Peyer's patch (tissue), 4 donors: Measurements from ENCODE around the gene SREK1IP1.

ENCODE experiments used
- CTCF ChIP-seq, 6 experiments: fragments of 450-650 bp in 4 of 6; fragments of 200-600 bp in 2 of 6; sonication (generic) in 1 of 6; IDR thresholded peaks; one replicate each; pipeline ENCODE4 v1.5.1; 2017 to 2019; ENCODE audit warnings: antibody characterized with exemption in 6 of 6, mild to moderate bottlenecking in 3 of 6, moderate library complexity in 1 of 6
- POLR2A ChIP-seq, 2 donors: fragments of 450-650 bp; IDR thresholded peaks; one replicate each; pipeline ENCODE4 v1.5.1; 2017; ENCODE audit warnings: antibody characterized with exemption in 2 of 2, mild to moderate bottlenecking in 2 of 2, moderate library complexity in 2 of 2

- TF ChIP-seq CTCF (IDR thresholded peaks at IDR 0.05) (peak in 2 of 6 experiments; percentile 18 to 25), POLR2A (IDR thresholded peaks at IDR 0.05) (peak; percentile 75 to 78)
Observed at GRCh38 chr5:64768358-64769312, at the start of gene SREK1IP1, which contains the start of gene CWC27.
